GM12891 (cell line): ENCODE measurements around the gene UVSSA.
A peak's percentile ranks its signal among the peaks of the same experiment; 100 is the strongest.

Experiments
- DNase-seq: peaks from one replicate; pipeline ENCODE4 v3.0.0; 2011; ENCODE audit warnings: low spot score; ENCODE audit not compliant: insufficient read length
- FAIRE-seq: peaks from 2 replicates; lab custom pipeline; 2011; peaks lifted over from hg19 to GRCh38; lab: Jason Lieb, UNC
- PAX5 ChIP-seq: IDR thresholded peaks from 2 replicates; pipeline ENCODE4 v1.6.1; 2011; ENCODE audit warnings: low read length, moderate library complexity, mild to moderate bottlenecking; ENCODE audit not compliant: insufficient read depth, severe bottlenecking
- POLR2A ChIP-seq: IDR thresholded peaks from 2 replicates; pipeline ENCODE4 v1.6.1; 2011; ENCODE audit warnings: low read depth, low read length, control low read depth
- POLR2AphosphoS5 ChIP-seq: IDR thresholded peaks from 2 replicates; pipeline ENCODE4 v1.6.1; 2011; ENCODE audit warnings: low read depth, low read length, control low read depth
- POU2F2 ChIP-seq: IDR thresholded peaks from 2 replicates; pipeline ENCODE4 v1.6.1; 2011; ENCODE audit warnings: low read depth, mild to moderate bottlenecking, control low read depth, low read length, moderate library complexity
- SPI1 ChIP-seq: IDR thresholded peaks from 2 replicates; pipeline ENCODE4 v1.6.1; 2011; ENCODE audit warnings: low read depth, low read length, control low read depth
- TAF1 ChIP-seq: IDR thresholded peaks from 2 replicates; pipeline ENCODE4 v1.6.1; 2011; ENCODE audit warnings: low read depth, low read length, control low read depth

Gene UVSSA

DNA sequence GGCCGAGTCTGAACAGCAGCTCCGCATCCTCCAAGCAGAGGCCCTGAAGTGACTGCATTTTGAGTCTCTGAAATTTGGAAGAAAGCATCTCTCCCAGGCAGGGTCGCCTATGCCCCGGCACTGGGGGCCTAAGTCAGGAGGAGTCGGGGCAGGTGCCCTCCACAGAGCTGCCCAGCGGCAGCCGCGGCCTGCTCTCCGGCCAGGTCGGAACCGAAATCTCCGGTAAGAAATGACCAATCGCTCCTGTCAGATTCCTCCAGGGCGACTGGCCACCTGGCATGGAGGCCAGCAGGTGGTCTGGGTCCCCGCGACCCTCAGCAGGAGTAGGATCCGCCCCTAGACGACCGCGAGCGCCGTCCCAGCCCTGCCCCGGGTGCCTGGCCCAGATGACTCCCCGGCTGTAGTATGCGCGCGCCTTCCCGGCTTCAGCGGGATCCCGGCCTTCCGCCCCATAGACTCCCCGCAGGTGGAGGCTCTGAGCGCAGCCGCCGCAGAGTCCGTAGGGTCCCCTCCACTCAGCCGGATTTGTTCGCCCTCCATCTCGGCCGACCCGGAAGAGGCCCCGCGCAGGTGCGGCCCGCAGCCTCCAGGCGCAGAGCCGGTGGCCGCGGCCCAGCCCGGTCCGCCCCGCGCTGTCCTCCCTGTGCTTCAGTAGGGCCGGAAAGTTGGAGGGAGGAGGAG, 57.7 kb downstream of the UVSSA start:
- TF ChIP-seq TAF1: no peak
- no peak for TF ChIP-seq POLR2A
- no peak for TF ChIP-seq SPI1
- TF ChIP-seq POLR2AphosphoS5: no peak
- TF ChIP-seq PAX5: no peak
- TF ChIP-seq POU2F2: no peak
- FAIRE-seq: no peak
- no peak for DNase-seq

DNA sequence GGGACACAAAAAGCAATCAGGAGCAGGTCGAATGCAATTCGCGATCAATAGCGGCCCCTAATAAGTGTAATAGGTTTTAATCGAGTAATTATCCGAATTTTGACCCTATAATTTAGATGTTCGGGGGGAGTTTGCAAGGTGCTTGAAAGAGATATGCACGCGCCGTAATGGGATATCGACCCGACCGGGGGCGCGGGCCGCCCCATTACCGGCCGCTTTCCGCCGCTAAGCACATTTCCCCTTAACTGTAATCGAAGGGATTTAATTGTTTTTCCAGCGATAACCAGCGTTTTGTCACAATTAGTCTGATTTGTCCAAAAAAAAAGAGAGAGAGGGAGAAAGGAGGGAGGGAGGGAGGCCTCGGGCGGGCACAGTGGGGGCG, 58.2 kb downstream of the UVSSA start:
- no peak for TF ChIP-seq POLR2AphosphoS5
- no peak for TF ChIP-seq TAF1
- no peak for TF ChIP-seq POLR2A
- TF ChIP-seq SPI1: no peak
- no peak for TF ChIP-seq PAX5
- no peak for TF ChIP-seq POU2F2
- FAIRE-seq (no peak), DNase-seq (no peak)

DNA sequence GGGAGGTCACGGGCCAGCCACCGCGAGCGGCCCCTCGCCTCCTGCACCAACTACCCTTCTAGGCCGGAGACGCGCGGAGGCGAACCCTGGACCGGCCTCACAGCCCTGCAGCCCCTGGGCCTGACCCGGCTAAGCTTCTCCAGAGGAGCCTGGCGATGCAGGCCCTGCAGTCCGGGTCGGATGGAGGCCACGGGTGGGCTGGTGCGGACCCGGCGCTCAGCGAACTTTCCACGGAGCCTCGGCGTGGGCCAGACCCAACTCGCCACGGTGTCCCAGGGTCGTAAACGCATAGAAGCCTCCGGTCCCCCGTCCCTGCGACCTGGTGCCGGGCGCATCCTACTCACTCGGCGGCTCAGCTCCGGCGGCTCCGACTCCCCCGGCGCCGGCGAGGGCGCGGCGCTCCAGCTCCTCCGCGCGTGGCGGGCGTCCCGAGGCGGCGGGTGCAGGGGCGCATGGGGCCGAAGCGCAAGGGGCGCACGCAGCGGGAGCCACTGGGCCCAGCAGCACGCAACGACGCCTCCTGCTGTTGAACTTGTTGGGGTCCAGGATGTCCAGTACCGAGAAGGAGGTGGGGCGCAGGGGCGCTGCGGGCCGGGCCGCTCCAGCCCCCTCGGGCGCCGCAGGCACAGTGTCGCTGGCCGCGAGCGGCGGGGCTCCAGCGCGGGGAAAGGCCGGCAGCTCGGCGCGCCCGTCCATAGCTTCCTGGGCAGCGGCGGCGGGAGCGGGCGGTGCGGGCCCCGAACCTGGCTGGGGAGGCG, 58.8 kb downstream of the UVSSA start:
- FAIRE-seq (no peak), DNase-seq (no peak)
- no peak for TF ChIP-seq TAF1
- no peak for TF ChIP-seq SPI1
- no peak for TF ChIP-seq PAX5
- no peak for TF ChIP-seq POU2F2
- no peak for TF ChIP-seq POLR2A
- TF ChIP-seq POLR2AphosphoS5: no peak

DNA sequence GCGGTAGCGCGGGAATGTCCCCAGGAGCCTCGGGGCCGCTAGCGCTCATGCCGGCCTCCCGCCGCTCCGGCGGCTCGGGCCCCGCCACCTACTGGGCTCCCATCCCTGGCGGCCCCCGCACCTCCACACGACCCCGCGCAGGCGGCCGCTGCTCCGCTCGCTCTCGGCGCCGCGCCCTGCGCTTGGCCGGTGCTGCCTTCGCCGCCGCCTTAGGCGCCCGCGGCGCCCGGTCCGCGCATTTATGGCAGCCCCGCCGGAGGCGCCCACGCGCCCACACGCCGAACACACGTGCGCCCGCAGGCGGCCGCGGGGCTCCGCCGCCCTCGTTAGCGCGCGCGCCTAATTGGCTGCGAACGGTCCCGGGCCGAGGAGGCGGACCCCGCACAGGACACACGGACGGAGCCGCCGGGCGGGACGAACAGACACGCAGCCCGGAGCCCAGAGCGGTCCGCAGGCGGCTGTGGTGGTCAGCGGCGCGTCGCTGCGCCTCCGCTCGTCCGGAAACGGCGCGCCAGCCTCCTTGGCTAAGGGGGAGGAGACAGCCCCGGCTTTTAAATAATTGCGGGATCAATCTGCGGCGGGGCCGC, 59.5 kb downstream of the UVSSA start, which contains the start of gene NKX1-1:
TSS of gene NKX1-1 (minus strand) at position 49 of the 587 bp plus-strand sequence. CDS start at position 49, 0 bp downstream.
- no peak for FAIRE-seq
- TF ChIP-seq SPI1 (no peak), POLR2AphosphoS5 (no peak), TAF1 (no peak), PAX5 (no peak), POLR2A (no peak), POU2F2 (no peak)
- no peak for DNase-seq

DNA sequence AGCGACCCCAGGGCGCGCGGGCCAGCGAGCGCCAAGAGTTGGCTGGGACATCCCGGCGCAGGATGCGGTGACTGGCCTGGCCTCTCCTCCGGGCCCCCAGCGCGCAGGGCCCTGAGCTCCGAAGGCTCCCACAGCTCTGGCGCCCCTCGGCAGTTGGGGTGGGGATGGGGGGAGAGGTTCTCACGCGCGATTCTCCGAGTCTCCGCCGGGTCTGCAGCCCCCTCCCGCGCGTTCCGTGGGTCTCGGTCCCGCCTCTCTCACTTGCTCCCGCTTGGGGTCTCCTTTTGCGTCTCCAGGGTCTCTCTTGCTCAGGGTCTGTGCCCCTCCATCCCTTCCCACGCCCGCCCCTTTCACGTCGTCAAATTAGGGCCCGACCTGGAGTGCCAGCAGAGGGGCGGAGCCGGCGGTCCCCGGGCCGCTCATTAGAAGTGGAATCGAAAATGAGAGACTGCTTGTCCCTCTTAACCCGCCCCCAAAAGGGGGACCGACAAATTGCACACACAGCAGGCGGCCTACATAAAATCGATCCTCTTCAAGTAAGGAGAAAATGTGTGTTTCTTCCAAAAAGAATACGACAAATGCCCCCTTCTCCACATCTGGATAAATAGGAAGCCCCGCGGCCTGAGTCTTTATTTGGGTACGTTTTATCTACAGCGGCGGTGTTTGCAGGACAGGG, 60.1 kb downstream of the UVSSA start:
- no peak for FAIRE-seq
- DNase-seq: no peak
- no peak for TF ChIP-seq PAX5

DNA sequence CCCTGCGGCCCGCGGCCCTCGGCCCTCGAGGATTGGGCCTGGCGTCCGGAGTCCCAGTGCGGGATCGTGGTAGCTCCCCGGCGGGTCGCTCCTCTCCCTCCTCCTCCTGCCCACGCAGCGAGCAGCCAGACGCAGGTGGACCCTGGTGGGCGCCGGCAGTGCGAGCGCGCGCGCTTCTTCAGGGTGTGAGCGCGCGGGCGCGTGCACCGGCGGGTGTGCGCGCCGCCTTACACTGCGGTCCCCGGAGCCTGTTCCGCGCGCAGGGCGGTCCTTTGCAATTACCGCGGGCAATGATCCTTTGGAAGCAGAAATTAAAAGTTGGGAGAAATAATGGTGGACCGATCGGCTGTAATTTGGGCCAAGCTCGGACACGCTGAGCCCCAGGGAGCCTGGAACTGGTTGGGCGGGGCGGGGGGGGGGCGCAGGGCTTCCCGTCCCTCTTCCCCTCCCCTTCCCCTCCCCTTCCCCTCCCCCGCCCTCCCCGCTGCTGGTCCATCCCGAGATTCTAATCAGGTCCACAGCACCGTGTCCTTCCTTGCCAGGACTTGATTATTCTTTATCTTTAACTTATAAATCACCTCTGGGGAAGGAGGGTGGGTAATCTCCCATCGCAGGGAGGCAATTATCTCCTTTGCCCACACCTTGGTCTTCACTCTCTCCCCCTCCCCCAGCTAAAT, 60.8 kb downstream of the UVSSA start:
- no peak for DNase-seq
- TF ChIP-seq SPI1 (no peak), PAX5 (no peak), POU2F2 (no peak), POLR2A (no peak), TAF1 (no peak)
- no peak for FAIRE-seq

DNA sequence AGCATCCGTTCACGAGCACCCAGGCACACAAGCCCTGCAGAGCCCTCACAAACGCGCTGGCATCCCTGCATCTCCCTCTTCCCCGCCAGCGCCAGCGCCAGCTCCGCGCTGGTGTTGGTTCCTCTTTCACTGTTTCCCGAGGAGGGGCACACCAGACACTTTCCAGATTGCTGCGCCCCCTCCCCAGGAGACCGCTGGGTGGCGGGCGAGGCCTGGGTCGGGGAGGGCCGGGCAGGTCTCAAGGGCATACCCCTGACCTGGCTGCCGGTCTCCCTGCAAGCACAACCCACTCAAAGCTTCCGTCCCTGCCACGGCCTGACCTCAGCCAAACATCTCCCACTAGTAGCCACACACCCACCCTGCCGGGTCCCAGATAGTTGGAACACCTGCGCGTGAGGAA, 61.4 kb downstream of the UVSSA start:
- DNase-seq (peak; percentile 30), FAIRE-seq (no peak)

DNA sequence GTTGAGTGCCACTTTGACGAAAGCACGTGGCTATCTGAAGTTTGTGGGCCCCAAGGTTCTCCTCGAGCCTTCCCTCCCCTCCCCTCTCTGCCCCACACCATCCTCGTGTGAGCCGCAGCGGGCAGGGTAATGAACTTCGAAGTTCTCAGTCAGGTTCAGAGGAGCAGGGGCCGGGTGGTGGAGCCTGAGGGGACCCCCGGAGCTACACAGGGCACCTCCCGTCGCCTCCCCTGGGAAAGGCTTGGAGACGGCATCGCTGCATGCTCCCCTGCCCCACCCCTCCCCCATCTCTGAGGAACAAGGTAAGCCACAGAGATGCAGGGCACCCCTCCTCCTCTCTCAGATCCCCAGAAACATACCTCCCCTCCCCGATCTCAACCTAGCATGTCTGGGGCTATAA, 62.1 kb downstream of the UVSSA start:
- no peak for DNase-seq
- TF ChIP-seq PAX5: no peak
- no peak for FAIRE-seq

More for the DNA sequence above, 61.4 kb downstream of the UVSSA start:
- TF ChIP-seq PAX5: no peak
- no peak for TF ChIP-seq TAF1
- no peak for TF ChIP-seq POLR2A
- no peak for TF ChIP-seq SPI1
- no peak for TF ChIP-seq POU2F2
- no peak for TF ChIP-seq POLR2AphosphoS5
